ENCODE data around the gene TJAP1. TPM values are rescaled to one million over a fixed set of nuclear protein-coding genes. Genes with fewer than 3 reads are reported as not detected.
"Not testable (repeated sequence)": the region's sequence is repeated elsewhere in the genome, so short reads cannot be mapped to it uniquely, and the experiment has no call there.

TJAP1 gene
- total RNA-seq, 4 donors from 2014 or later: 21.4 to 58.6 (median 45.7) TPM

- no peak overlapping the region for H3K27ac ChIP-seq
- no peaks in the 10 kb centered on the region for H3K27me3 ChIP-seq
- no peaks in the 10 kb centered on the region for H3K9me3 ChIP-seq
- no peak overlapping the region for H3K4me3 ChIP-seq
- peaks cover 0 to 40% (median 0%) of the 10 kb centered on the region in 3 donors for H3K36me3 ChIP-seq
- TF ChIP-seq CTCF (IDR thresholded peaks at IDR 0.05): peak in 4 of 6 experiments; percentile 16 to 42 (median 34)
- TF ChIP-seq POLR2A (IDR thresholded peaks at IDR 0.05): no peak
- no peak for DNase-seq
- H3K4me1 ChIP-seq: peaks cover 0 to 19% (median 7%) of the 10 kb centered on the region in 4 donors
Measured at GRCh38 chr6:43496370-43497128, 19.2 kb downstream of the TJAP1 start.

GRCh38 chr6:43497129-43497396 lies 19.7 kb downstream of the TJAP1 start:
- peaks cover 0 to 43% (median 0%) of the 10 kb centered on the region in 3 donors for H3K36me3 ChIP-seq
- TF ChIP-seq CTCF (IDR thresholded peaks at IDR 0.05): no peak
- TF ChIP-seq POLR2A (IDR thresholded peaks at IDR 0.05): no peak
- peaks cover 0 to 16% (median 7%) of the 10 kb centered on the region in 4 donors for H3K4me1 ChIP-seq
- H3K27me3 ChIP-seq: no peaks in the 10 kb centered on the region
- no peak overlapping the region for H3K27ac ChIP-seq
- H3K9me3 ChIP-seq: no peaks in the 10 kb centered on the region
- H3K4me3 ChIP-seq: no peak overlapping the region
- DNase-seq: no peak

- no peak for DNase-seq
- peaks cover 0 to 49% (median 0%) of the 10 kb centered on the region in 3 donors for H3K36me3 ChIP-seq
- TF ChIP-seq CTCF (IDR thresholded peaks at IDR 0.05) (no peak), POLR2A (IDR thresholded peaks at IDR 0.05) (no peak)
- H3K27ac ChIP-seq: no peak overlapping the region
- H3K4me1 ChIP-seq: peaks cover 0 to 15% (median 7%) of the 10 kb centered on the region in 4 donors
- H3K4me3 ChIP-seq: no peak overlapping the region
- no peaks in the 10 kb centered on the region for H3K9me3 ChIP-seq
- H3K27me3 ChIP-seq: no peaks in the 10 kb centered on the region
Measured at GRCh38 chr6:43497689-43498088, 20.3 kb downstream of the TJAP1 start.

GRCh38 chr6:43498291-43498690 lies 20.9 kb downstream of the TJAP1 start:
- Histone ChIP-seq H3K4me1 (peaks cover 0 to 15% (median 5%) of the 10 kb centered on the region in 4 donors), H3K36me3 (peaks cover 0 to 55% (median 0%) of the 10 kb centered on the region in 3 donors)
- H3K4me3 ChIP-seq, DNase-seq, H3K27ac ChIP-seq, H3K9me3 ChIP-seq, H3K27me3 ChIP-seq: not testable (repeated sequence)

GRCh38 chr6:43499028-43499815 lies 21.9 kb downstream of the TJAP1 start:
- no peak for DNase-seq
- Histone ChIP-seq H3K4me3 (no peak overlapping the region), H3K4me1 (peaks cover 0 to 12% (median 2%) of the 10 kb centered on the region in 4 donors), H3K36me3 (peaks cover 0 to 63% (median 0%) of the 10 kb centered on the region in 3 donors), H3K9me3 (no peaks in the 10 kb centered on the region), H3K27ac (no peak overlapping the region), H3K27me3 (no peaks in the 10 kb centered on the region)
- TF ChIP-seq CTCF (IDR thresholded peaks at IDR 0.05) (no peak), POLR2A (IDR thresholded peaks at IDR 0.05) (no peak)

DNA sequence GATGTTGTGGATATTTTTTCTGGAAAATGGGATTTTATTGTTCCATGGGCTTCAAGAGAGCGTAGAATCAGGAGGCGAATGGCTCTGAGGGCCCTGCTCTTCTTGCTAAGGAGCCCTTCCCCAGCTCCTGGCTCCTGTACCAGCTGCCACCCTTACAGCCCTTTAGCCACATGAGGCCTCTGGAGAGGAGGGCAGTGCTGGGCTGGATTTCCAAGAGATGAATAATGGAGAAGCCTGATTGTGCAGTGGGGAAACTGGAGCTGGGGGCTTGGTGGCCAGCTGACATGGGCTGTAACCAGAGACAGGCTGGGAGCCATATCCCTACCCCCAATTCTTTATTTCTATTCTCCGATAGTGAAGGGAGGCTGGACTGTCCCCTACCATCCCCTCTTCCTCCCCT lies 23.6 kb downstream of the TJAP1 start:
- Histone ChIP-seq H3K9me3 (no peaks in the 10 kb centered on the region), H3K4me1 (no peaks in the 10 kb centered on the region), H3K27ac (no peak overlapping the region), H3K27me3 (no peaks in the 10 kb centered on the region), H3K4me3 (no peak overlapping the region), H3K36me3 (peaks cover 0 to 80% (median 0%) of the 10 kb centered on the region in 3 donors)
- TF ChIP-seq POLR2A (IDR thresholded peaks at IDR 0.05): no peak
- TF ChIP-seq CTCF (IDR thresholded peaks at IDR 0.05): no peak
- DNase-seq: no peak

Measured in Peyer's patch (tissue), 4 donors.